HUDEP-2 (cell line): ENCODE data around the gene HEG1.
"Not testable (repeated sequence)": the region's sequence is repeated elsewhere in the genome, so short reads cannot be mapped to it uniquely, and the experiment has no call there.

Experiments used
- DNase-seq, 76 experiments: peaks; one replicate each; lab custom pipeline; 2025; ENCODE audit not compliant: unreplicated experiment in 76 of 76; lab: John Stamatoyannopoulos, UW

Gene HEG1, protein sequence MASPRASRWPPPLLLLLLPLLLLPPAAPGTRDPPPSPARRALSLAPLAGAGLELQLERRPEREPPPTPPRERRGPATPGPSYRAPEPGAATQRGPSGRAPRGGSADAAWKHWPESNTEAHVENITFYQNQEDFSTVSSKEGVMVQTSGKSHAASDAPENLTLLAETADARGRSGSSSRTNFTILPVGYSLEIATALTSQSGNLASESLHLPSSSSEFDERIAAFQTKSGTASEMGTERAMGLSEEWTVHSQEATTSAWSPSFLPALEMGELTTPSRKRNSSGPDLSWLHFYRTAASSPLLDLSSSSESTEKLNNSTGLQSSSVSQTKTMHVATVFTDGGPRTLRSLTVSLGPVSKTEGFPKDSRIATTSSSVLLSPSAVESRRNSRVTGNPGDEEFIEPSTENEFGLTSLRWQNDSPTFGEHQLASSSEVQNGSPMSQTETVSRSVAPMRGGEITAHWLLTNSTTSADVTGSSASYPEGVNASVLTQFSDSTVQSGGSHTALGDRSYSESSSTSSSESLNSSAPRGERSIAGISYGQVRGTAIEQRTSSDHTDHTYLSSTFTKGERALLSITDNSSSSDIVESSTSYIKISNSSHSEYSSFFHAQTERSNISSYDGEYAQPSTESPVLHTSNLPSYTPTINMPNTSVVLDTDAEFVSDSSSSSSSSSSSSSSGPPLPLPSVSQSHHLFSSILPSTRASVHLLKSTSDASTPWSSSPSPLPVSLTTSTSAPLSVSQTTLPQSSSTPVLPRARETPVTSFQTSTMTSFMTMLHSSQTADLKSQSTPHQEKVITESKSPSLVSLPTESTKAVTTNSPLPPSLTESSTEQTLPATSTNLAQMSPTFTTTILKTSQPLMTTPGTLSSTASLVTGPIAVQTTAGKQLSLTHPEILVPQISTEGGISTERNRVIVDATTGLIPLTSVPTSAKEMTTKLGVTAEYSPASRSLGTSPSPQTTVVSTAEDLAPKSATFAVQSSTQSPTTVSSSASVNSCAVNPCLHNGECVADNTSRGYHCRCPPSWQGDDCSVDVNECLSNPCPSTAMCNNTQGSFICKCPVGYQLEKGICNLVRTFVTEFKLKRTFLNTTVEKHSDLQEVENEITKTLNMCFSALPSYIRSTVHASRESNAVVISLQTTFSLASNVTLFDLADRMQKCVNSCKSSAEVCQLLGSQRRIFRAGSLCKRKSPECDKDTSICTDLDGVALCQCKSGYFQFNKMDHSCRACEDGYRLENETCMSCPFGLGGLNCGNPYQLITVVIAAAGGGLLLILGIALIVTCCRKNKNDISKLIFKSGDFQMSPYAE (N-terminal part only)

DNA sequence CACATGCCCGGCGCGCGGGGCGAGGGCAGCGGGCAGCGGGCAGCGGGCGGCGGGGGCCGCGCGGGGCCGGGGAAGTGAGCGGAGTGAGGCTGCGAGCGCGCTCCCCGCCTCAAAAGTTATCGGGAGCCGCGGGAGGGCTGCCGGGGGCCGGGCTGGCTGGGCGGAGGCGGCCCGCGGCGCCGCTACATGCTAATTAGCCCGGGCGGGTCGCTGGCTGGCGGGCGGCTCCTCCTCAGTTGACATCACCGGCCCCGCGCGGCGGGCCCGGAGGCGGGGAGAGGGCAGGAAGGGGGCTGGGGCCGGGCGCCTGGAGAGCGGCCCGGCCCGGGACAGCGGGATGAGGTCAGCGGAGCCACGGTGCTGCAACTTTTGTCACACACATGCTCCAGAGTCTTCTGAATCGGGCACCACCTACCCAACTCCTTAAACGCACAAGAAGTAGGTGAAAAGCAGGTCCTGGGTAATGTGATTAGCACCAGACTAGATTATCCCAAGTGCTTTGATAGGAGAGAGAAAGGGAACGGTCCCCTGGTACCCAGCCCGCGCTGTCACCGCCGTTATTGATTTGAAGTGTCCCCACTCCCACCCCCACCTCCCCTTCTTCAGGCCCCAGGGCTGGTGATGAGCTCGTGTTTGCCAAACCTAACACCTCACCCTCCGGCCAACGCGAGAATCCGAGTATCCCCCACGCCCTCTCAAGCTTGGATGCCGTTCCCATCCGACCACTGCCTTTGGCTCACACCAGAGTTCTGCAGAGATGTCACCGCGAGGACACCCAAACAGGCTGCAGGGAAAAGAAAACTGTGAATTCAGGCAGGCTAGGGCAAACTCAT is at the start of gene HEG1:
HEG1 (minus strand) TSS at position 85 of the 833 bp plus-strand sequence. CDS start 107 bp downstream, outside the sequence.
- DNase-seq, result peak in 48 of 76 experiments; percentile 5 to 56 (median 28)

DNA sequence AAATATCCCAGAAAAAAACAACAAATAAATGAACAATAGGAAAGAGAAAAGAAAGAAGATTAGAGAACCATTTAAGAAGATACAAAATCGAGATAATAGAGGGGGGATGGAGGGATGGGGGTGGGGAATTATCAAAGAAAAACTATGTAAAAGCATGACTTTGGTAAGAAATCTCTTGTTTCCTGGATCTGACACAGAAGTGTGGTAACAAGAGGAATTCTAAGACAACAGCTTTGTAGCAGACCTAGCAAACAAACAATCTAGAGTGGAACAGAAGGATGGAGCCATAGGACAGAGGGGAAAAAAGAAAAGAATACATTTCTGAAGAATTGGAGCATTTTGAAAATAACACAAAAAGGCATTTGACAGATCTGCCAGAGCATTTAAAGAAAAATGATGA is 49.3 kb upstream of the HEG1 start:
- DNase-seq, result no peak

DNA sequence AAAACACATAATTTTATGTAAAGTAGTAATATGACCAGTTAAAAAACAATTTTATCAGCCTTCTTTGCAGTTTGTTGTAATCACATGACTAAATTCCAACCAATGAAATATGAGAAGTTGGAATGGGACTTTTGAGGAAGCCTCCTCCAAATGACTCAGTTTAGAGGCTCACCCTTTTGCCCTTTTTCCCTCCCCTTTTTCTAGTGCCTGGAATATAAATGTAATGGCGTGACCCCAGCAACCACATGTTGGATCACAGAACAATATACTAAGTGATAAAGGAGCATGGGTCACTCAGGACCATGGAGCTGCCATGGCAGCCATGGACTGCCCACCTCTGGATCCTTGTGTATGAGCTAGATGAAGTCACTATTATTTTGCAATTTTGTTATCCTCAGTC is 48.8 kb upstream of the HEG1 start:
- DNase-seq, result no peak

DNA sequence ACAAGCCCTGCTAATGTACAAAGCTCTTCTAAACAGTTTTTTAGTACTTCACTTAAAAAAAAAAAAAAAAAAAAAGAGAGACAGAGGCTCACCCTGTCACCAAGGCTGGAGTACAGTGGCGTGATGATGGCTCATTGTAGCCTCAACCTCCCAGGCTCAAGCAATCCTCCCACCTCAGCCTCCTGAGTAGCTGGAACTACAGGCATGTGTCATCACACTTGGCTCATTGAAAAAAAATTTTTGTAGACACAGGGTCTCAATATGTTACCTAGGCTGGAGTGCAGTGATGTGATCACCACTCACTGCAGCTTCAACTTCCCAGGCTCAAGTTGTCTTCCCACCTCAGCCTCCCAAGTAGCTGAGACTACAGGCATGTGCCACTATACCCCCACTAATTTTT is 47.6 kb upstream of the HEG1 start:
- no peak for DNase-seq

DNA sequence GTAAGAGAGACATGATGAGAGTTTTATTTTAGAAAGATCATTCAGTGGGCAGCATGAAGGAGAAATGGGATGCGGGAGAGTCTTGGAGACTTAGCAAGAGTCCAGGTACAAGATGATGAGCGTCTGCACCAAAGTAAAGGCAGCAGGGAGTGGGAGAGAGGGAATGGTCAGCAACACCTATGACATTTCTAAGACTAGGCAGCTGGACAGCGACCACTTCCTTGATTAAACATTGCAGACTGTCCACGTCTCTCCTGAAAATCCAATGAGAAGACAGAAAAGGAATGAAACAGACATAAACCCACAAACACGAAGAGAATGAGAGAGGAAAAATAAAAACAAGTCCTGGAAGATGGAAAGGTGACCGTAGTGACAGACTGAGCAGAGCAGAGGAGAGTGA is 46.7 kb upstream of the HEG1 start:
- no peak for DNase-seq

DNA sequence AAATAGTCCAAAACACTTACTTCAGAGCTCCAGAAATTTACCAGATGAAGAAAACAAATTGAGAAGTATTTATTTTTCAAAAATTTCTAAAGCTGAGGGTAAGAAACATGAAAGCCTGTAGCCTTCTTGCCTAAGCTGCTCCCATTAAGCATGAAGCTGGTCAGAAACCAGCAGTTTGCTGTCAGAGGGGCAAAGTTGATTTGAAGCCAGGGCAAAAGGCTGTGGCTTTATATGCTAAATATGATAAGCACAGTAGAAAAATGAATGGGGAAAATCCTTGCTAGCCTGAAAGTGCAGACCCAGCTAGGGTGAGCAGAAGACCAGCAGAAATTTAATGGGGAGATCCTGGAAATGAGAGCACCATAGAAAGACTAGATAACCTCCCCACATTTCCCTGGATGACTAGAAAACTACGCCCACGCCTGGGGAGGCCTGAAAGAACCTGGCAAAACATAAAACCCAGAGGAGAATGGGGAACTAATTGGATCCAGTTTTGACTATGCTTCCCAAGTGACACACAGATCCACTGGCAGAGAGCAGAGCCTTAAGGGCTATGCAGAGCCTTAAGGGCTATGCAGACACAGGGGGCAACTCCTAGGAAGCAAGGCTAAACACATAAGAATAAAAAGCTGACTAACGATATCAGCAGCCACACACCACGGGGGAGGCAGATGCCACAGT is 43.0 kb upstream of the HEG1 start:
- DNase-seq, result no peak

DNA sequence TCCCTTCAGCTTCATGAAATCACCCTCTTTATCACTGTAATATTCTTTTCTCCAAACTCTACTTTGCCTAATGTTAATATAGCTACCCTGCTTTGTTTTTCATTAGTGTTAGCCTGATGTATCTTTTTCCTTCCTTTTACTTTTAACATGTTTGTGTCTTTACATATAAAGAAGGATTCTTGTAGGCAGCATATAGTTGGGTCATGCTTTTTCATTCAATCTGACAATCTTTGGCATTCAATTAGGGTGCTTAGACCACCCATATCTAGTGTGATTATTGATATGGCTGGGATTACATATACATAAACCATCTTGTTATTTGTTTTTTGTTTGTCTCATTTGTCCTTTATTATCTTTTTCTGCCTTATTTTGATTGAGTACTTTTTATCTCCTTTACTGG is 34.9 kb upstream of the HEG1 start:
- no peak for DNase-seq

DNA sequence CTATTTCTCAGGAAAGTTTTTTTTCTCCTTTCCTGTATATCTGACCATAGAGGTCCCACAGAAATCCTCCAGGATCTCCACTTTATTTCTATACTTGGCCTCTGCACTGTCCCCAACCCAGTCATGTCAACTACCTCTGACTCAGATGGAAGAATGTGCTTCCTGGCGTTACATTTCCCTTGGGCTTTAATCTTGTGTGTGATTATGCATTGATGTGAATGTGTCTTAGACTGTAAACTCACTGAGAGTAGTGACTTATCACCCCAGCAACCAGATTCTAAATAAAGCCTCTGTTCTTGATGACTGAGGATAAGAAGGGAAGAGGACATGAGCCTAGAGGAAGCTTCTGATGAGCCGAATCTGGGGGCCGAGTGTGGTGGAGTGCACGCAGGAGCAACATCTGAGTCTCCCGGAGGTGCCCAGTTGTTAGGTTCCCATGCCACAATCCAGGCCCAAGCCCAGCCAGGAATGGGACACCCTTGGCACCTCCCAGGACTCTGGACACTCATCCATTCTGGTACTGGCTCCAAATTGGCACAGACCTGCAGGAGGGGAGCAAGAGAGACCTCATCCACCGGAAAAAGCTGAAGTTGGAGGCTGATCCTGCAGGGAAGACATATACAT is 32.1 kb upstream of the HEG1 start:
- no peak for DNase-seq

DNA sequence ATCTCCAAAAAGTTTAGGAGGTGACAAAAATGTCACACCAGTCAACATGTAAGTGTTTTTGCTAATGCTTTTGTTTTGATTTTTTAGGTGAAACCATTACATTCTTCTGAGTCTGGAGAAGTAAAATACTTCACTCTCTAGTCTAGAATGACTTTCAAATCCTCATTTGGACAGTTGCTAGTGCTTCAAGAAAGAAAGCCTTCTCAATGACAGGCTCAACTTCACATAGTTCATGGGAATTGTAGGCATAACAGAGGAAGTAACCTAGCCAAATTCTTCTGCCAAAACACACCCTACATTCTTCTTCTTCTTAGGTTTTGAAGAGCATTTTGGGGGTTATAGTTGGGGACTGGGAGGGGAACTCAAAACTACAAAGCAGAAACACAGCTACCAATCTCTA is 29.4 kb upstream of the HEG1 start:
- no peak for DNase-seq

DNA sequence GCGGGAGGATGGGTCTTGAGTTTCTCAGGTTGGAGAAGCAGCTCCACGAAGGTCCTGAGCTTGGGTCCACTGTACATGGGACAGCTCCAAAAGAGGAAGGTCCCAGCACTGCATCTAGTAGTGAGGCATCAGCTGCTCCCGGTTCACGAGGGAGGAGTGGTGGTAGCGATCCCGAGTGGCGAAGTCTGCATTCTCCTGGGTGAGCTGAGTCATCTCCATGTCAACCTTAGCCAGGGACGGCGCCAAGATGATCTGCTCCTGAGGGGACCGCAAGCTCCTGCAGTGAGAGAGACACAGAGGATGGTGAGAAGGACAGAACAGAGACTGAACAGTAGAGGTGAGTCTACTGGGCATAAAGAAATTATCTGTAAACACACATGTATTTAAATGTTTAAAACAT is 28.0 kb upstream of the HEG1 start:
- DNase-seq, result no peak

DNA sequence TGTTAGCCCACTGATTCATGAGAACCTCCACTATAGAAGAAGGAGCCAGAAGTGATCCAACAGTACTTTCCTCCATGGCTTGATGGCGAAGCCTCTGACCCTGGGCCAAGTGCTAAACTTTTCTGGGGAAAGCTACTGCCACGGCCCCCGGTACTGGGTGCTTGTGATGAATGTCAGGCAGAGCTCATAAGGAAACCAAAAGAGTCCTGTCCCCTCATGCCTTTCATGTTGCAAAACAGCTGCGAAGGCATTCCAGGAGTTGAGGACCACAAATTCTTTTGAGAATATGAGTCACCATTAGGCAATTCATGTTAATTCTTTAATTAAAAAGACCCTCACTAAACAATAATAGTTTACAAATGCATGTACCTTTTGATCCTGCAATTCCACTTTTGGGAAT is 26.5 kb upstream of the HEG1 start:
- not testable (repeated sequence) for DNase-seq

DNA sequence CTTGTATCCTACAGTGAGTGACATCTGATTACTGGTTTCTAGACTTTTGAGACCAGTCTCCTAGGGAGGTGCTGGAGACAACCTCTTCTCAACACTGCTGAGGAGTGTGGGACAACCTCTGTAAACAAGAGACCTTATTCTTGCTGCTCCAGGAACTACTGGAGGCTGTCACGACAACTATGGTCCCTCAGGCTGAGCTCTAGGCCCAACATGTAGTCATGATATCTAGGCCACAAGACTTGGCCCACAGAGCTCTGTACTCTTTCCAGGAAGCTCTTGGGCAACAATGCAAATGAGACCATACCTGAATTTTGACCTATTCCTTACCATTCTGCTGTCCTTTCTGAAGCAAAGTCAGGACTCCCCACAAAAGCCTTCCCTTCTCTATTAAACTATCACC is 24.3 kb upstream of the HEG1 start:
- DNase-seq, result no peak

DNA sequence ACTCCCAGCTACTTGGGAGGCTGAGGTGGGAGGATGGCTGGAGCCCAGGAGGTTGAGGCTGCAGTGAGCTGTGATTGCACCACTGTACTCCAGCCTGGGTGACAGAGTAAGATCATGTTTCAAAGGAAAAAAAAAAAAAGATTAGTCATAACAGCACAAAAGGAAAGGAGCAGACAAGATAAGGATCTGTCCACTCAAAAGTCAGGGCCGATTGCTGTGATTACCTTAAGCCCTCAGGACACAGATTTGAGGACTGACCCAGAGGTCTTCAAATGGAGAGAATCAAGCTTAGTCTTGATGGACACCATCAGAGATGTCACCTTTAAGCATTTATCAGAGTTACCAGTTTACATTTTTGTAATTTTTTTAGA is 23.9 kb upstream of the HEG1 start:
- no peak for DNase-seq

DNA sequence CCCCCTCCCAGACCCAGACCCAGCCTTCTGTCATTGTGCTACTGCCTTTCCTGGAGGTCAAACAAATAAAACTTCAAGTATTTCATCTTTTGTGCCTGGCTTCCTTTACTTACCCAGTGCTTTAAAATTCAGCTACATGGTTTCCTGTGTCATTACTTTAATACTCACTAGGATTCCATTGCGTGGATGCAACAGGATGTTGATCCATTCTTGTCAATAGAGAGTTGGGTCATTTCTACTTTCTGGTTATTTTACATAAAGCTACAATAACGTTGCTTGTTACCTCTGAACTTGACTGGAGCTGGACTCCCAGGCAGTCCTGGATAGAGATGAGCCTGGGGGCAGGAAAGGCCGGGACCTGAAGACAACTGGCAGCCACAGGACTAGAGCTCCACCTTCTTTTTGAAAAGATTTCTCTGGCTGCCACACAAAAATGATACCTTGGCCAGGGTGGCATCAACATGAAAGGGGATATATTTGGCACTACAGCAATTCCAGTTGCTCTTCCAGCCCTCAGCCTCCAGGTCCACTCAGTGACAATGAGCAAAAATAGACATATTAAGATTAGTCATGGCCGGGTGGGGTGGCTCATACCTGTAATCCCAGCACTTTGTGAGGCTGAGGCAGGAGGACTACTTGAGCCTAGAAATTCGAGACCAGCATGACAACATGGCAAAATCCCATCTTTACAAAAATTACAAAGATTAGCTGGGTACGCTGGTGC is 23.3 kb upstream of the HEG1 start:
- DNase-seq, result no peak

DNA sequence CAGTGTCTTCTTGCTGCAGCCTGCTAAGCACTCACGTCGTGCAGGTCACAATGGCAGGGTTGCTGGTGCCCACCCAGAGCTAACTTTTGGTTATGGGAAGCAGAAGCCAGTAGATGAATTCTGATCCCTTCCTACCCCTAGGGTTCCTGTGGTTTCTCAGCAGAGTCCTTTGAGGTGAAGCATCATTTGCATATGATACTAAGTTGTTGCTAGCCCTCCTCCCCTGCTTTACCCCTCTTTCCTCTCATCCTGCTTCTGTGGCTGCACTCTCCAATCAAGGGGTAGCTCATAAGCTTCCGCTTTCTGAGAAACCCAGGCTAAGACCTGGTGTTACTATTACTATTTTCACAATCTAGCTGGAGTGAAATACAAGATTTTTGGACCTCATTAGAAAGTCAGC is 22.1 kb upstream of the HEG1 start:
- DNase-seq, result no peak

DNA sequence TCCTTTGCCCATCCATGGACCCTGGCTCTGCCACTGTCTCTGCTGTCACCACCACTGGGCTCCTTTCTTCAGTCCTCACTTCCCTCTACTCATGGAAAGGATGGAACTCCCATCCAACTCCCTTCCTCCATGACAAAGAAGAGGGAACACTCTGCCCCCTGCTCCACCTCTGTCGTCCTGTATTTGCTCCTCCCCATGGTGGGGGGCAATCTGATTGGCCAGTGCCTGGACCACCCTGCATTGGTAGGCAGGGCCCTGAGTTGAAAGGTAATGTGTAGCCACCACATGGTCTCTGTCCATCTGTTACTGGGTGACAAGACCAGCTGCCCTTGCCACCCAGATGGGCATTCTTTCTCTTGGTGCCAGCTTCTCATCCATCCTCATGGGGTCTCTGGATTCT is 20.7 kb upstream of the HEG1 start:
- no peak for DNase-seq

DNA sequence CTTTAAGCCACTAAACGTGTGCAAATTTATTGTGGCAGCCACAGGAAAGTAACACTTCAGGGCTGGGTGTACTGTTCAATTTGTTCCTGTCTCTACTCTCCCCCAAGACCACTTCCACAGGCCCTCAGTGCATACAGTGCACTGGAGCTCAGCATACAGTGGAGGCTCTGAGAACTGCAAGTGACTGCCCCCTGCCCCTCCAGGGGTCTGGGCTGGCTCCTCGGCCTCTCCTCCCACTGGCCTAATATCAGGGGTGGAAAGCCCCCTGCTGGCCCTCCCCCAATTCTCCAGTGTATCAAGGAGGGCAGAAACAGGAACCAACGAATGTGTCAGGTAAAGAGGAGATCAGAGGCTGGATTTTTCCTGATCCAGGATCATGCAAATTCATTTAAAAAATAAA is 19.9 kb upstream of the HEG1 start:
- no peak for DNase-seq

DNA sequence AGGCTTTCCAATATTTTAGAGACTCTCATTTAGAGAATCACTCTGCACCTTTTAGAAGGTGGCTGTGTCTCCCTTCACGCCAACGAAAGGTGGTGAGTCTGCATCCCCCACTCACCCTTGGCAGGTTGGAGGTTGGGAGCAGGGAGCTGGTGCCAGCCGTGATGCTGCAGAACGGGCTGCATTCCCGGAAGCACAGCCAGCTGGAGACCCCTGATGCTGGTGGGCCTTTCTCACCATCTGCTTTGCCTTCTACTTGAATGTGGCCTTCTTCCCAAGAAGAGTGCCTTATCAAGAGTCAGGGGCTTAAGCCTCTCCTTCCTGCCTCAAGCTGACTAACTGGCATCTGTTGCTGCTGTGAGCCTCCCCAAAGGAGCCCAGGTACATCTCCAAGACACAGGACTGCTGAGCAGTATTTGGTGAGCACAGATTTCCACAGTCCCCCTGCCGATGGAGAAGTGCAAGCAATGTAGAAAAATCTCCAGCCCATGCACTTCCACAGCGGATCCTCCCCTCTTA is 17.7 kb upstream of the HEG1 start:
- DNase-seq, result no peak
